ENCODE data around the gene OR8B12. TPM values are rescaled to one million over a fixed set of nuclear protein-coding genes. Genes with fewer than 3 reads are reported as not detected.

The OR8B12 gene, protein sequence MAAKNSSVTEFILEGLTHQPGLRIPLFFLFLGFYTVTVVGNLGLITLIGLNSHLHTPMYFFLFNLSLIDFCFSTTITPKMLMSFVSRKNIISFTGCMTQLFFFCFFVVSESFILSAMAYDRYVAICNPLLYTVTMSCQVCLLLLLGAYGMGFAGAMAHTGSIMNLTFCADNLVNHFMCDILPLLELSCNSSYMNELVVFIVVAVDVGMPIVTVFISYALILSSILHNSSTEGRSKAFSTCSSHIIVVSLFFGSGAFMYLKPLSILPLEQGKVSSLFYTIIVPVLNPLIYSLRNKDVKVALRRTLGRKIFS
- total RNA-seq (2022) (not detected in 2 replicates), Bru-seq, nascent RNA (not detected), BruChase-seq, experiment 1, labeled RNA remaining after a 2-hour chase (not detected), BruChase-seq, experiment 2, labeled RNA remaining after a 6-hour chase (not detected)
- long read RNA-seq, result 0 reads

- CTCF ChIA-PET, result no interaction called here
- no TSS peak for BruUV-seq (replicated peaks)
- no peaks in the 10 kb centered on the region for H3K4me1 ChIP-seq
- Mint-ChIP-seq H3K27ac (ENCODE audit: unreplicated experiment) (no peak within 1 kb of the TSS), H3K4me3 (ENCODE audit: unreplicated experiment) (no peak within 1 kb of the TSS), H3K4me1 (ENCODE audit: low read depth, unreplicated experiment) (no peaks in the 10 kb centered on the region), H3K27me3 (ENCODE audit: insufficient read depth, unreplicated experiment) (peaks cover 34% of the 10 kb centered on the region), H3K9me3 (ENCODE audit: unreplicated experiment) (no peaks in the 10 kb centered on the region), H3K36me3 (ENCODE audit: insufficient read depth, unreplicated experiment) (no peaks in the 10 kb centered on the region)
- no peak within 1 kb of the TSS for H3K4me3 ChIP-seq (ENCODE audit: low read depth, low read length)
- no peak for DNase-seq
- no peaks in the 10 kb centered on the region for H3K27me3 ChIP-seq (replicated peaks; ENCODE audit: control insufficient read depth, insufficient read depth, low read length)
- intact Hi-C loops (cut with micrococcal nuclease; ENCODE audit: unreplicated experiment), result no loop called here
- POLR2A ChIA-PET, result no interaction called here
- TF ChIP-seq, protein P1, sequence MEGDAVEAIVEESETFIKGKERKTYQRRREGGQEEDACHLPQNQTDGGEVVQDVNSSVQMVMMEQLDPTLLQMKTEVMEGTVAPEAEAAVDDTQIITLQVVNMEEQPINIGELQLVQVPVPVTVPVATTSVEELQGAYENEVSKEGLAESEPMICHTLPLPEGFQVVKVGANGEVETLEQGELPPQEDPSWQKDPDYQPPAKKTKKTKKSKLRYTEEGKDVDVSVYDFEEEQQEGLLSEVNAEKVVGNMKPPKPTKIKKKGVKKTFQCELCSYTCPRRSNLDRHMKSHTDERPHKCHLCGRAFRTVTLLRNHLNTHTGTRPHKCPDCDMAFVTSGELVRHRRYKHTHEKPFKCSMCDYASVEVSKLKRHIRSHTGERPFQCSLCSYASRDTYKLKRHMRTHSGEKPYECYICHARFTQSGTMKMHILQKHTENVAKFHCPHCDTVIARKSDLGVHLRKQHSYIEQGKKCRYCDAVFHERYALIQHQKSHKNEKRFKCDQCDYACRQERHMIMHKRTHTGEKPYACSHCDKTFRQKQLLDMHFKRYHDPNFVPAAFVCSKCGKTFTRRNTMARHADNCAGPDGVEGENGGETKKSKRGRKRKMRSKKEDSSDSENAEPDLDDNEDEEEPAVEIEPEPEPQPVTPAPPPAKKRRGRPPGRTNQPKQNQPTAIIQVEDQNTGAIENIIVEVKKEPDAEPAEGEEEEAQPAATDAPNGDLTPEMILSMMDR (IDR thresholded peaks at IDR 0.05; ENCODE audit: insufficient read depth in 1 of 2, low read depth in 1 of 2, low read length in 1 of 2, severe bottlenecking in 1 of 2, unreplicated experiment in 1 of 2), result no peak
- H3K9me3 ChIP-seq, result 0 out of 2 replicates have a peak, but pooled peaks cover 5% of the 10 kb centered on the region
- H3K36me3 ChIP-seq (ENCODE audit: control insufficient read depth, insufficient read depth, low read length), result no peaks in the 10 kb centered on the region
Measured at GRCh38 chr11:124543554-124543953, at the start of gene OR8B12. TSS of gene OR8B12 (minus strand) at chr11:124543654. CDS start at chr11:124543654, 0 bp downstream.

- no peaks in the 10 kb centered on the region for H3K36me3 Mint-ChIP-seq (ENCODE audit: insufficient read depth, unreplicated experiment)
- intact Hi-C loops (cut with micrococcal nuclease; ENCODE audit: unreplicated experiment), result no loop called here
- ChIA-PET CTCF (no interaction called here), POLR2A (interaction anchor here (0.6 to 1.7 kb wide), 2 partner anchors 30 to 81 kb away, joined by 4 read pairs; partner anchors contain the start of gene SPA17)
- no peaks in the 10 kb centered on the region for H3K4me1 Mint-ChIP-seq (ENCODE audit: low read depth, unreplicated experiment)
- Histone ChIP-seq H3K9me3 (0 out of 2 replicates have a peak, but pooled peaks cover 4% of the 10 kb centered on the region), H3K4me1 (no peaks in the 10 kb centered on the region), H3K36me3 (ENCODE audit: control insufficient read depth, insufficient read depth, low read length) (no peaks in the 10 kb centered on the region), H3K4me3 (ENCODE audit: low read depth, low read length) (no peak overlapping the region), H3K27me3 (replicated peaks; ENCODE audit: control insufficient read depth, insufficient read depth, low read length) (peaks cover 2% of the 10 kb centered on the region; the same call in 1 of the 2 replicates)
- no peak overlapping the region for H3K4me3 Mint-ChIP-seq (ENCODE audit: unreplicated experiment)
- peaks cover 28% of the 10 kb centered on the region for H3K27me3 Mint-ChIP-seq (ENCODE audit: insufficient read depth, unreplicated experiment)
- BruUV-seq (replicated peaks), result no TSS peak
- H3K9me3 Mint-ChIP-seq (ENCODE audit: unreplicated experiment), result no peaks in the 10 kb centered on the region
- no peak for DNase-seq
- TF ChIP-seq, protein P1 (IDR thresholded peaks at IDR 0.05; ENCODE audit: insufficient read depth in 1 of 2, low read depth in 1 of 2, low read length in 1 of 2, severe bottlenecking in 1 of 2, unreplicated experiment in 1 of 2), result no peak
- H3K27ac Mint-ChIP-seq (ENCODE audit: unreplicated experiment), result no peak overlapping the region
Measured at GRCh38 chr11:124592627-124593026, 49.2 kb upstream of the OR8B12 start.

DNA sequence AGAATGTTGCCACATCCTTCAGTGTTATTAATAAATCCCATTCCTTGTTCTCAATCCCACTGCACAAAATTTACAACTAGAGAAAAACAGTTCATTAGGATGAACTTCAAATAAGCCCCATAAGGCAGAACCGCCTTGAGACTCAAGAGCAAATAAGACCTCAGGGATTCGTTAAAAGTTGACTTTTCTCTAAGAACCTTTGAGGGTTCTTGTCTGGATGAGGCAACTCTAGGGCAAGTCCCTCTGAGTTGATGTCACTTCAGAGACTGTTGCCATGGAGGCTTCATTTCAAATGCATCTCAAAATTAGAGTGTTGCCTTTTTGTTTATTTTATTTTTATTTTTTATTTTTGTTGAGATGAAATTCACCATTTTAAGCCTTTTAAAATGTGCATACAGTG, 48.0 kb upstream of the OR8B12 start:
- no peaks in the 10 kb centered on the region for H3K36me3 Mint-ChIP-seq (ENCODE audit: insufficient read depth, unreplicated experiment)
- no peaks in the 10 kb centered on the region for H3K4me1 Mint-ChIP-seq (ENCODE audit: low read depth, unreplicated experiment)
- Histone ChIP-seq H3K4me3 (ENCODE audit: low read depth, low read length) (no peak overlapping the region), H3K27me3 (replicated peaks; ENCODE audit: control insufficient read depth, insufficient read depth, low read length) (peaks cover 2% of the 10 kb centered on the region; the same call in 1 of the 2 replicates), H3K9me3 (0 out of 2 replicates have a peak, but pooled peaks cover 4% of the 10 kb centered on the region), H3K36me3 (ENCODE audit: control insufficient read depth, insufficient read depth, low read length) (no peaks in the 10 kb centered on the region), H3K4me1 (no peaks in the 10 kb centered on the region)
- POLR2A ChIA-PET, result no interaction called here
- peaks cover 32% of the 10 kb centered on the region for H3K27me3 Mint-ChIP-seq (ENCODE audit: insufficient read depth, unreplicated experiment)
- H3K27ac Mint-ChIP-seq (ENCODE audit: unreplicated experiment), result no peak overlapping the region
- H3K4me3 Mint-ChIP-seq (ENCODE audit: unreplicated experiment), result no peak overlapping the region
- TF ChIP-seq, protein P1 (IDR thresholded peaks at IDR 0.05; ENCODE audit: insufficient read depth in 1 of 2, low read depth in 1 of 2, low read length in 1 of 2, severe bottlenecking in 1 of 2, unreplicated experiment in 1 of 2), result no peak
- DNase-seq, result no peak
- intact Hi-C loops (cut with micrococcal nuclease; ENCODE audit: unreplicated experiment), result no loop called here
- no TSS peak for BruUV-seq (replicated peaks)
- CTCF ChIA-PET, result no interaction called here
- no peaks in the 10 kb centered on the region for H3K9me3 Mint-ChIP-seq (ENCODE audit: unreplicated experiment)

Measured in Caco-2 (cell line).